ENCODE data around the gene CHID1.

Gene CHID1

DNA sequence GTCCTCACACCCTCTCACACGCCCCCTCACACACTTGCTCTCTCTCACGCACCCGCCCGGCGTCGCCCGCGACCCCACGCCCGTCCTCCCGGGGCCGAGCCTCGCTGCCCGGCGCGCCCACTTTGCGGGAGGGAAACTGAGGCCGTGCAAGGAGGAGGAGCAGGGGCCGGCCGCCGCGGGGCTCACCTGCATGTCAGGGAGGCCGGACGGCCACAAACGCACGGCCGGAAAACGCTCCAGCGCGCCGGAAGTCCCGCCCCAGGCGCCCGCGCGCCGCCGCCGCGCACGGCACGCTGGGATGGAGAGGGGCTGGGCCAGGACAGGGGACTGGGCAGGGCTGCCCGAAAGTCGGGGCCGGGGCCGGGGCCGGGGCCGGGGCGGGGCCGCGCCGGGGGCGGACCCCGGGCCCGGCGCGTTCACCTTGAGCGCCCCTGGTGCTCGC, at the start of gene CHID1:
TSS of gene CHID1 (minus strand) at position 222 of the 442 bp plus-strand sequence. CDS start 5,994 bp downstream, outside the sequence.
- DNase-seq: peak; percentile 27

DNA sequence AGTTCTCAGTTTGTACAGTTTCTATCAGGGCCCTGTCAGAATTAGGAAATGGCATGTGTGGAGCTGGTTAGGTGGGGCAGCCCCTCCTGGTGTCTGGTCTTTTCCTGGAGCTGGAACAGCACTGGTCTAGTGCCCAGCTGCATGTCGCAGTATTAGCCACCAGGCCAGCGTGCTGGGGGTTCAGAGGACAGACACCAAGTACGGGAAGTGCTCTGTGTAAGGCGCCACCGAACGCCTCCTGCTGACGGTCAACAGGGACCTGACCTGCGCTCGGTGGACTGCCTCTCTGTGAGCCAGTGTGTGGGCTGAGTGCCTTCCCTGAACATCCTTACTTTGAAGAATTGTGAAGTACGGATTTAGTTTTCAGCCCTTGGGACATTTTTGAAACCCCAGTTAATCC, 49.0 kb upstream of the CHID1 start:
- DNase-seq: no peak

DNA sequence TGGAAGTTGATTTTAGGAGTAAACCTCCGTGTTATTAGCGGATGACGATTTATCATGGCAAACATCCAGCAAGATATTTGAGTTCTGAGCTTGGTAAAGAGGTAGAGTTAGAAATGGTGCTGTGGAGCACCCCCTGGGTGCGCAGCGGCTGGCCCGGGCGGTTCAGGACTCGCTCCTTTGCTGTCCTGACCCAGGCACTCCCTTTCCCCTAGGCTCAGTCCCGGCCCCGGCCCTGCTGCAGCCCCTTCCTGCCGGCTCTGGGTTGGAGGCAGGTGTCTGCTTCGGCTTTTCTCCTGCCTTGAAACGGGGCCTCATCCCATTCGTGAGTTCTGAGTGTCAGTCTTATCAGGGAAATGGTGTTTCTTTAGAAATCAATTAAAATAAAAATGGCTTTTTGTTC, 48.4 kb upstream of the CHID1 start:
- DNase-seq: no peak

DNA sequence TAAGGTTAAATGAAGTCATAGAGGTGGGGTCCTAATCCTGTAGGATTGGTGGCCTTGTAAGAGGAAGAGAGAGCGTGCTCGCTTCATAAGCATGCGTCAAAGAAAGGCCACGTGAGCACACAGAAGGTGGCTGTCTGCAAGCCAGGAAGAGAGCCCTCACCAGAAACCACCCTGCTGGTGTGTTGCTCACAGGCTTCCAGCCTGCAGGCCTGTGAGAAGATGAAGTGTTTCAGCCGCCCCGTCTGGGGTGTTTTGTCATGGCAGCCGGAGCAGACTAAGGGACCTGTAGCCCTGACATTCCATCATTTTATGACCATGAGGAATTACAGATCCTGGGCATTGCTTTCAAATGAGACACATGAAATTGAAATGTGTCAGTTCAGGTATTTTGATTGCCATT, 47.5 kb upstream of the CHID1 start:
- DNase-seq: no peak

DNA sequence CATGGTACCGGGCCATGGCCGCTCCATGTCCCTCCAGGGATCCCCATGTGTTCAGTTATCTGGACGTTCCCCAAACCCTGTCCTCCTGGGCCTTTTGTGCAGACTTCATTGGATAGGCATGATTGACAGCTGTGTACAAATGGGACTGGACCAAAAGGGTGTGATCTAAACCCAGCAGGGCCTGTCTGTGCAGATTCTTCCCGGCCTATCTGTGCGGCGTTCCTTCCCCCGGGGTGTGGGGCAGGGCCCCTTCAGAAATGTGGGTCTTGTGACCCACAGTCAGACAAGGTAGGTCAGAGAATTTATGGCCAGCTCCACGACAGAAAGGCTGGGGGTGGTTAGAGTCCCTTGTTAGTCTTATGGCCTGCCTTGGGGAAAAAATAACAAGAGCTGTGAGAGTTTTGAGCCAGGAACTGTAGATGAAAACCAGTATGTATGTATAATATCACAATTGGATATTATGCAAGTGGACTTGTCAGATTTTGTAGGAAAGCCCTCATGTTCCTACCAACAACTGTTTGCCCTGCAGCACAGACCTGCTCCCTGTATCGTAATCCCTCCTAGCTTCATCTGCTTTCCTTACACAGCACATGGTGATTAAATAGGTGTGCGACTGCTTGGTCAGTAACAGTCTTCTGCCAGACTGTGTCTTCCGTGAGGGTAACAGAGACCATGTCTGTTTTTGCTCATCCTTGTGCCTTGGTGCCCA, 46.8 kb upstream of the CHID1 start:
- no peak for DNase-seq

DNA sequence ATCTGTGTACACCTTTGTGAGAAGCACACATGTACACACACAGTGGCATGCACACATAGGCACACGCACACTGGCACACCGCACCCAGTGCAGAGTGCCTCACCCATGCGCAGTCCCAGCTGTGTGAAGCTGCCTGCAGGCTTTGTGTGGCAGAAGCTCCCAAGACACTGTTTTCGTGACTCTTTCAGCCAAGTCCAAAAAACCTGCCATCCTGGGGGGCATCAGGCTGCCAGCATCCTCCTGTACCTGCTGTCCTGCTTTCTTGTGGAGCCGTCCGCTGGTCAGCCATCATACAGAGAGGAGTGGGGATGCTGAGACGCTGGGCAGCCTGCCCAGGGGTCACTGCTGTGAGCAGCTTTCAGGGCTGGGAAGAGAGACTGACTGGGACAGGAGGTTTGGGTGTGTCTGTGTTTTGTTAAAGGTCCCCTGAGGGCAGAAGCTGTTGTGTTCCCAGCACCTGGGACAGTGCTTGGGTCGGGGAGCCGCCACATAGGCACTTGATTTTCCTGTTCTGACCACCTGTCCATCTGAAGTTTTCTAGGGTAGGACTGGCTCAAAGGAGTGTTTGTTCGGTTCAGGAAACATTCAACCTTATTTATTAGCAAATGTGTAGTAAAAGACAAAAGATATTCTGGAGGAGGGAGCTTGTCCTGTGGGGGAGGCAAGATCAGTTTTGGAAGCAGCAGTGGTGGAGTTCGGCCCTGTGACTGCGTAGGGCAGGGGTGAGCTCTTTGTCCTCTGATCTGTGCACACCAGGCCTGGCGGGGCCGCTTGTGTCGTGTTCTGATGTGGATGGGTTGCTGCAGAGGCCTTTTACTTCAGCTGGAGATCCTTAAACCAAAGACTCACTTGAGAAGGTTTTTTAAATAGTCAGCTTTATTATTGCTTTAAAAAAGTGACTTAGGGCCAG, 44.8 kb upstream of the CHID1 start:
- no peak for DNase-seq

DNA sequence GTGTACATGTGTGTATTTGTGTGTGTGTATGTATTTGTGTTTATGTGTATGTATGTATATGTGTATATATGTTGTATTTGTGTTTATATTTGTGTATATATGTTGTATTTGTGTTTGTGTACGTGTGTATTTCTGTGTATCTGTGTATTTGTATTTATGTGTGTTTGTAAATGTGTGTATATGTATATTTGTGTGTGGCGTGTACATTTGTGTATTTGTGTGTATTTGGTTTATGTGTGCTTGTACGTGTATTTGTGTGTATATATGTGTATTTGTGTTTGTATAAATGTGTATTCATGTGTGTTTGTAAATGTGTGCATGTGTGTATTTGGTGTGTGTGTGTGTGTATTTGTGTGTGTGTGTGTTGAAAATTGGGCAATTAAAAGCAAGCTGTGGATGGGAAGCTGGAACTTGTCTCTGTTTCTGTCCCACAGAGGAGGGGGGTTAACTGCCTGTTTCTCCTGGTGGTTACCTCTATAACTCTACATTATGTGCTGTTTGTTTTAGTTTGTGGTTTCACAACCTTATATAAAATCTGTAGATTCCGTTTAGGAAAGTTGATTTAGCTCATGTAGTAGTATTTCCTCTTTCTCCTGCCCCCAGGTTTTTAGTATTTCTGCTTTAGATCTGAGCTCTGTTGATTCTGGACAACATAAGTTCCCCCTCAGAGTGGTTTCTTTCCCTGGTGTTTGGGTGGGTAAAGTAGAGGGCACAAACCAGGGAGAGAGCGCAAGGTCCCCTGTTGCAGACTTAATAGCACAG, 44.0 kb upstream of the CHID1 start:
- DNase-seq: no peak

DNA sequence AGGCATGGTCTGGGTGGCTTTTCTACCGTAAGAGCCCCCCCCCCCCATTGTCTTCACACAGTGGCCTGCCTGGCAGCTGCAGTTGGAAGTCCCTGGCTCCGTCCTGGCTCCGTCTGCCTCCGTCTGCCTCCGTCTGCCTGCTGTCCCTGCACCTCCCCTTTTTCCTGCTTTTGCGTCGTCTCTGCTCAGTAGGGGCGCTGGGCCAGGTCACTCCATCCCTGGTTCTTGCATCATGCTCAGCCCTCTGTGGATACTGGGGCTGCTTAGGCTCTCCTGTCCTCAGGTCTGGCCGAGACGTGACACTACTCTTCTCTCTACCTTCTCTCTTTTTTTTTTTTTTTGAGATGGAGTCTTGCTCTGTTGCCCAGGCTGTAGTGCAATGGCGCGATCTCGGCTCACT, 42.9 kb upstream of the CHID1 start:
- DNase-seq: no peak

DNA sequence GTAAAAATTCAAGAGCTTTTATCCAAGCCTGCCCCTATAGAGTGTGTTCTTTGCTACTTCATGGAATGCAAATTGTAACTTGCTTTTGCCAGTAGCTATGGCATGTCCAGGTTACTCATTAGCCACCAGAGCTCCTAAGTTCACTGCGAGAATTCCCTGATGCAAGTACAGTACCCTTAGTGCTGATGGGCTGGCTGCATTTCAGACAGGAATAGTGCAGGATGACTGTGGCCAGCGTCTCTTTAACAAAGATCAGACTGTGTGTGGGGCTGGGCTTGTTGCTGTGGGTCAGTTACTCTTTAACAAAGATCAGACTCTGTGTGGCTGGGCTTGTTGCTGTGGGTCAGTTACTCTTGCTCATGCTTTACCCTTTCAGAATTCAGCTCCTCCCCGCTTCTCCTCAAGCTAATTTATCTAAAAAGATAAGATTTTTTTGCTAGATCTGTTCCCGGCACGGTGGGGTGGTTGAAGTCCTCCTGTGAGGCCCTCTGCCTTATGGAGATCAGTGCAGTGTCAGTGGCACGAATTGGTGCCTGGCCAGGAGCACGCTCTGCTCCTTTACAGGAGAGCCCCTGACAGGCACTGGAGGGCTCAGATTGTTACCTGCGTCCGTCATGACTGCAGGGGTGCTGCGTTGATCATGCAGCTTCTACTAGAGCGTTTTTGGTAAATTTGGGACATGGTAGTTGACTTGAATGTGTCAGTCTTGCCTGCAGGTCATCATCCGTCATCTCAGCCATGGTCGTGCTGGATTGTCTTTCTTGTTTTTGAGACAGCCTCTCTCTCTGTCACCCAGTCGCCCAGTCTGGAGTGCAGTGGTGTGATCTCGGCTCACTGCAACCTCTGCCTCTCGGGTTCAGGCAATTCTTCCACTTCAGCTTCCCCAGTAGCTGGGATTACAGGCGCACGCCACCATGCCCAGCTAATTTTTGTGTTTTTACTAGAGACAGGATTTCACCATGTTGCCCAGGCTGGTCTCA, 42.1 kb upstream of the CHID1 start:
- DNase-seq: no peak

DNA sequence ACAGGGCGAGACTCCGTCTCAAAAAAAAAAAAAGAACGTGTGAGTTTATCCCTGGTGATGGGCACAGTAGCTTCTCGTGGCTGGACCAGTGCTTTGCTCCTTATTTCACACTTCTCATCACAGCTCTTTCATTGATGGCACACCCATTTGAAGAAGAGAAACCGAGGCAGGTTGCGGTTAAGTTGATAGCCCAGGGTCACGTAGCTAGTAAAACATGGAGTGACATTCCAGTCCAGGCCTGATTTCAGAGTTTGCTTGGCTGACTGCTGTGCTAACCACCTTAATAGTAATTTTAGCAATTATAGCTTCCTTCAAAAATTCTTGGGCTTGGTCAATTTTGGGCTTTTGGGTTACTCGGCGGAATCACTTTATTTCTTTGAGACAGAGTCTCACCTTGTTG, 40.9 kb upstream of the CHID1 start:
- DNase-seq: no peak

DNA sequence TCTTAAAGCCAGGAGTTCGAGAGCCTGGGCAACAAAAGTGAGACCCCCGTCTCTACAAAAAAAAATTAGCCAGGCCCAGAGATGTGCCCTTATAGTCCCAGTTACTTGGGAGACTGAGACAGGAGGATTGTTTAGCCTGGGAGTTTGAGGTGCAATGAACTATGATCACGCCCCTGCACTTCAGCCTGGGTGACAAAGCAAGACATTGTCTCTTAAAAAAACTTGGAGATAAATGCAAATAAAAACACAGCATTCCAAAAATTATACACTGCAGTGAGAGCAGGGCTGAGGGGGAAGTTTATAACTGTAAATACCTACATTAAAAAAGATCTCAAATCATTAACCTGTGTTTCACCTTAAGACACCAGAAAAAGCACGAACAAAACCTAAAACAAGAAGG, 37.1 kb upstream of the CHID1 start:
- DNase-seq: no peak

DNA sequence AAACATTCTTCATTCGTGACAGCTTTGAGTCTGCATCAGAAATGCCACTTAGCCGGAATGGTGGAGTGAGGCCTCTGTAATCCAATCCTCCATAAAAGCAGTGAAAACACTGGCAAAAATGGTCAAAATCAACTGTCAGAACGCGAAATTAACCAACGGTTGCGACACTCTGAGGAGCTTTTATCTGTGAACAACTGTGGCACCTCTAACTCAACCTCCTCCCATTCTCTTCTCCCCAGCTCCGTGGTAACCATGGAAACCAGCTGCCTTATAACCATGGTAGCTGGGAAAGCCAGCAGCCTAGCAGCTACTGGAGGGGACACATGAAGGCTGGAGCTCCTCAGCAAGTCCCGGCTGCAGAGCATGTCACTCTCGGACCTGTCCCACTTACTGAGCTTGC, 35.4 kb upstream of the CHID1 start:
- no peak for DNase-seq

DNA sequence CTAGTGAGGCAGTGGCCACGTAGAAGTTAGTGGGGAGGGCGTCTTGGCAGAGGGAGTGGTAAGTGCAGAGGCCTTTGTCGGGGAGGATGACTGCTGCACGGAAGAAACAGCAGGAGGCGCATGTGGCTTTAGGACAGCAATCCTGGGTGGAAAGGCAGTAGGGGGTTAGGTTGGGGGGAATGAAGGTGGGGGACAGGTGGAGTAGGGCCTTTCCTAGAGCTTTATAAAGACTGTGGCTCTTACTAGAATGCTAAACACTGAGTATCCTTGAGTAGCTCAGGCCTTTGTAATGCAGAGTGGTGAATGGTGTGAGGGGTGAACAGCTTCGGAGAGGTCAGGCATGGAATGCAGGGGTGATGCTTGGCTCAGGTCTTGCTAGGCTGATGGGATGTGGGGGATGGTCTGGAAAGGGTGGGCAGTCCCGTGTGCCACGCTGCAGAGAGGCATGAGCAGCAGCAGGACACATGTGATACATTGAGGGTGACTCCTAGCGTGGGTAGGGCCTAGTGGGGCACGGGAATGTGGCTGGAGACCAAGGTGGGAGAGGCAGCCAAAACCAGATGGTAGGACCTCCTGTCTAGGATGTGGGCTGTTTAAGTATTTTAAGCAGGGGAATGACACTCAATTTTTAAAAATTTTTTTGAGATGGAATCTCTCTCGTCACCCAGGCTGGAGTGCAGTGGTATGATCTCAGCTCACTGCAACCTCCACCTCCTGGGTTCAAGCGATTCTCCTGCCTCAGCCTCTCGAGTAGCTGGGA, 34.3 kb upstream of the CHID1 start:
- no peak for DNase-seq

DNA sequence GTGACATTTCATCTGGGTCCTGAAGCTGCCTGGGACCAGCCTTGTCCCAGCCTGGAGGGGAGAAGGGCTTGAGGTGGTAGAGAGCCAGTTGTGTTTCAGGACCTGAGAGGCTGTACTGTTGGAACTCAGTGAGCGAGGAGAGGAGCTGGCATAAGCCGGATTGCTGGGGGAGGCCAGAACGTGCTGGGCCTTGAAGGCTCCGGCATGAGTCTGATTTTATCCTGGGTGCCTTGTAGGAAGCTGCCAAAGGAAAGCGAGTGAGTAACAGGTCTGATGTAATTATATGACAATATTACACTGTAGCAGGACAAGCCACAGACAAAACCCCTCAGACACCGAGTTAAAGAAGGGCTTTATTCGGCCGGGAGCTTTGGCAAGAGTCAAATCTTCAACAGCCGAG, 32.2 kb upstream of the CHID1 start:
- no peak for DNase-seq

DNA sequence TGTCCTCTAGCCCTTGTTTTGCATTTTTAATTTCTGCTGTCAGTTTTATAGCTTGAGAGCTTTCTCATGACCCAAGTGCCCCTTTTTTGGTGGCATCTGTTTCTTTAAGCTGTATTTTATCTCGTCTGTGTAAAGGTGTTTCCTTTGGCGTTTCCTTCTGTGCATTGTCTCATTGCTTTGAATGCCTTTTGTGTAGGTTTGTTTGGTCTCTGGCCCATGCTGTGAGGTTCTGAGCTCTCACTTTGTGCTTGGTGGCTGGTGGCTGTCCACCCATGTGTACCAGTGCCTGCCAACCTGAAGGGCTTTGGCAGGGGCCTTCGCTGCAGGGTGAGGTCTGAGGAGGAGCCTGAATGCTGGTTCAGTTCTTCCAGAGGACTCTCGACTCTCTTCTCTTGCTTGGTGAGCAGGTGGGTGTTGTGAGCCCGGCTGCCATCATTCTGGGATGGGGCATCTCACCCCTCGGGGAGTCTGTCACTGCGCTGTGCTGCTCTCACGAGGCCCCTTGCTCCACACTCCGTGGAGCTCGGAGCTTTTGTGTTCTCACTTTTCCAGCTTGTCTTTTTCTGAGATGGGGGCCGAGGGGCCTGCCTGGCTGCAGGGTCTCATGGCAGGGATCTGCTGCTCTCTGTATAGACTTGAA, 30.0 kb upstream of the CHID1 start:
- DNase-seq: no peak

DNA sequence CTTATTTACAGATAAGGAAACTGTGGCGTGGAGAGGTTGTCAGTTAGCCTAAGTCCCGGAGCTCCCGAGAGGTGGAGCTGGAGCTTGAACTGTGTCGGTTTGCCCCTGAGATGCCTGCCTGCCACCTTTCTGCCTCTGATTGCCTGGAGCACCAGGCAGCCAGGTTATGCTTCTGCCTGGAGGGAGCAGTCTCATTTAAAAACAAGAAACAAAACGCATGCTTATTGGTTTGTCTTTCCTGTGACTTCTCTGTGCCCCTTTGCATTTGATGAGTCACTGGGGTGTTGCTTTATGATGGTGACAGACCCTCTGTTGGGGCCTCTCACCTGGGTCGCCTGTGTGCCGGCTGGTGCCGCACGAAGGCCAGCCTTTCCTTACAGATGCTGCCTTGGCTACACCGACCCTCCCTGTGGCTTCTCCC, 27.2 kb upstream of the CHID1 start:
- DNase-seq: no peak

DNA sequence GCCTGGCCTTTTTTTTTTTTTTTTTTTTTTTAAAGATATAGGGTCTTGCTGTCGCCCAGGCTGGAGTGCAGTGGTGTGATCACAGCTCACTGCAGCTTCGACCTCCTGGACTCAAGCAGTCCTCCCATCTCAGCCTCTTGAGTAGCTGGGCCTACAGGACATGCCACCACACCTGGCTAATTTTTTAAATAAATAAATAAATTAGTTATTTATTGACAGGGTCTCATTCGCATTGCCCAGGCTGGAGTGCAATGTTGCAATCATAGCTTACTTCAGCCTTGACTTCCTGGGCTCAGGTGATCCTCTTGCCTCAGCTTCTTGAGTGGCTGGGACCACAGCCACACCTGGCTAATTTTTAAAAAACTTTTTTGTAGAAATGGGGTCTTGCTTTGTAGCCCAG, 25.6 kb upstream of the CHID1 start:
- no peak for DNase-seq

DNA sequence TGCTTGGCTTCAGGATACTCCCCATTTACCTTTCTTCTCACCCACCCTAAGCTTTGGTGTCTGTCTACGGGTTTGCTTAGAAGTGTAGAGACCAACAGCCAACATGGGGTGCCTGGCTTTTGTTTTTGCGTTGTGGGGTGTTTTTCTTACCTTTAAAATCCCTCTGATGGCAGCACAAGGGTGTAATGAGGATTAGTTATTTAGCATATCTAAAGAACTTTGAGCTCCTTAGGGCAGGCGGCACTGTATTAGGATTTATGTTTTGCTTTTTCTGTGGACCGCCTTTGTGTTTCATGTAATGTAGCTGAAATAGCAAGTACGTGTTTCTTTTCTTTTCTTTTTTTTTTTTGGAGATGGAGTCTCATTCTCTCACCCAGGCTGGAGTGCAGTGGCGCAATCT, 23.9 kb upstream of the CHID1 start:
- DNase-seq: no peak

DNA sequence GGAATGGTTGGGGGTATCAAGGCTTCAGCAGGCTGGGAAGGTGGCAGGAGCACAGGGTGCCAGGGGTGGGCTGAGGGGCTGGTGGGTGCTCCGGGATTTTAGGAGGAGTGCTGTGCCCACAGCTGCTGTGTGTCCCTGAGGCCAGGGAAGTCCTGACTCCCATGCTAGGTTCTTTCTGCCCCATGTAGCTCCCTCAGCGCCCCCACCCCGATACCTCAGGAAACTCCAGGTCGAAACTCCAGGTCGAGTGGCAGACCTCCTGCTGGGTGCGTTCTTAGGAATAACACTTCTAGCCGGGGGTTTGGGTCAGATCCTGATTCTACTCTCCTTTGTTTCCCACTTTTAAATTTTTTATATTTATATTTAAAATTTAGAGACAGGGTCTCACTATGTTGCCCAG, 23.3 kb upstream of the CHID1 start:
- no peak for DNase-seq

DNA sequence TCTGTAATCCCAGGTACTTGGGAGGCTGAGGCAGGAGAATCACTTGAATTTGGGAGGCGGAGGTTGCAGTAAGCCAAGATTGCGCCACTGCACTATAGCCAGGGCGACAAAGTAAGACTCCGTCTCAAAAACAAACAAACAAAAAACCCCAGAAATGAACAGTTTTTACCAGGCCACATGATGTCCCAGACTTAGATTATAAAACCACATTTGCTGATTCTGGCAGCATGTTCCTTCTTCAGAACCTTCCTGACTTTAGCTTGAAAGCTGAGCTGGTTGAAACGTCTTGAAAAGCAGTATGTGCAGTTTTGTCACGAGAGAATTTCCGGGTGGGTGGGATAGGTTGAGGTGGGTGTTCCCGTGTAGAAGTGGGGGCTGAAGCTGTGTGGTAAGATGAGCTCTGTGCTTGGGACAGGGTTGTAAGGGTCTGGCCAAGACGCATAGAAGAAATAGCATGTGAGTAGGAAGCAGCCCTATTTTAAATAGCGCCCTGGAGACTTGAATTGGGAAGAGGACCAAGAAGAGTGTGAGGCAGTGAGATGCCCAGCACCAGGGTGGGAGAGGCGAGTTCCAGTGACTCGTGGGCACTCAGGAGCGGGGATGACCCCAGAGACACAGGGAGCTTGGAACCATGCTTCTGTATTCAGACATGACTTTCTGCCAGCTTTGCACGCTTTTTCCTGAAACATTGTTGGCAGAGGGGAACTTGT, 22.7 kb upstream of the CHID1 start:
- DNase-seq: no peak
